Adrenal gland (tissue), 12 donors: ENCODE data around the gene LAMA5. TPM values are rescaled to one million over a fixed set of nuclear protein-coding genes. Genes with fewer than 3 reads are reported as not detected.

ENCODE experiments used
- DNase-seq, 7 donors: peaks; one replicate each; pipeline ENCODE4 v3.0.0-alpha.2; 2019 to 2020
- H3K27ac ChIP-seq, 5 donors: fragments of 200-600 bp; sonication (generic) in 4 of 5; 1 replicate in 3 of 5; 2 replicates in 2 of 5; pipeline versions ENCODE4 v1.5.1 to v1.8.0; 2016 to 2020; ENCODE audit warnings: mild to moderate bottlenecking in 1 of 5
- H3K27me3 ChIP-seq: fragments of 200-600 bp; 2 replicates; pipeline ENCODE4 v1.8.0; 2021
- H3K36me3 ChIP-seq, 2 donors: fragments of 200-600 bp; replicated peaks in 1 of 2; 1 replicate in 1 of 2; 2 replicates in 1 of 2; pipeline versions ENCODE4 v1.5.1 to v1.8.0; 2018 to 2022
- H3K4me1 ChIP-seq, 2 donors: fragments of 200-600 bp; replicated peaks in 1 of 2; 1 replicate in 1 of 2; 2 replicates in 1 of 2; pipeline versions ENCODE4 v1.5.1 to v1.8.0; 2018 to 2021
- H3K4me3 ChIP-seq, 4 donors: fragments of 200-600 bp; sonication (generic) in 3 of 4; one replicate each; pipeline ENCODE4 v1.5.1; 2016 to 2018
- H3K9me3 ChIP-seq, 3 donors: fragments of 200-600 bp; sonication (generic) in 1 of 3; replicated peaks in 1 of 3; 1 replicate in 2 of 3; 2 replicates in 1 of 3; pipeline versions ENCODE4 v1.5.1 to v1.8.0; 2016 to 2021
- POLR2A ChIP-seq, 2 donors: fragments of 450-650 bp; IDR thresholded peaks; one replicate each; pipeline ENCODE4 v1.6.1; 2017; ENCODE audit warnings: antibody characterized with exemption in 2 of 2, mild to moderate bottlenecking in 2 of 2, moderate library complexity in 1 of 2
- WGBS, 4 donors: extraction: QIAGEN DNeasy Blood & Tissue Kit in 2 of 4; methylation state at CpG; one replicate each; pipeline versions ENCODE4 v1.1.5 to v1.1.7; 2013 to 2017; 5-methylcytosine and 5-hydroxymethylcytosine counted together
- intact Hi-C, 2 donors: fragments of 100-400 bp; cut with DNase I; formaldehyde crosslinking; loops; one replicate each; pipeline versions ENCODE4 v1.14.1 to v1.15.0; 2022 to 2023
- polyA plus RNA-seq, 3 donors: library from polyadenylated mRNA; stranded (reverse); fragments of 200-250 nt in 2 of 3; fragments of 350-450 nt in 1 of 3; fragmentation: Illumina TruSeq in 1 of 3; extraction: RNeasy Lipid Tissue Mini Kit (QIAGEN cat#74804) in 1 of 3; gene quantifications; one replicate each; pipeline ENCODE4 v1.2.3, GENCODE V29; 2013 to 2014
- total RNA-seq, 9 donors: library from RNA; depleted of rRNA in 4 of 9; stranded (reverse); fragments of >200 nt in 4 of 9; fragments of 120-200 nt in 1 of 9; fragmentation: NEBNext Ultra II Directional in 1 of 9; extraction: Animal tissue kit (Norgen Biotek cat#: 25700) in 1 of 9; gene quantifications; one replicate each; pipeline versions ENCODE4 v1.1.0 to v1.2.4, GENCODE V29; 2013 to 2023
- TF ChIP-seq, protein P1 (sequence below), 6 experiments: fragments of 450-650 bp in 4 of 6; fragments of 200-600 bp in 2 of 6; sonication (generic) in 1 of 6; IDR thresholded peaks; 1 replicate in 5 of 6; 2 replicates in 1 of 6; pipeline versions ENCODE4 v1.5.1 to v1.8.0; 2016 to 2021; ENCODE audit warnings: antibody characterized with exemption in 6 of 6, mild to moderate bottlenecking in 2 of 6, moderate library complexity in 1 of 6
- donor health status: healthy with polysubstance abuse.
- donor health status: Bipolar disorder and iron deficiency.
- donor health status: DM: yes; HTN: yes; CAD: no.
- donor health status: DM: no; HTN: no; CAD: no.
- donor health status: DM: no; HTN: no; CAD: no.
- donor health status: DM: yes; HTN: yes; CAD: no.

LAMA5 gene
- total and polyA plus RNA-seq, 12 donors: 2.0 to 537 (median 100) TPM

DNA sequence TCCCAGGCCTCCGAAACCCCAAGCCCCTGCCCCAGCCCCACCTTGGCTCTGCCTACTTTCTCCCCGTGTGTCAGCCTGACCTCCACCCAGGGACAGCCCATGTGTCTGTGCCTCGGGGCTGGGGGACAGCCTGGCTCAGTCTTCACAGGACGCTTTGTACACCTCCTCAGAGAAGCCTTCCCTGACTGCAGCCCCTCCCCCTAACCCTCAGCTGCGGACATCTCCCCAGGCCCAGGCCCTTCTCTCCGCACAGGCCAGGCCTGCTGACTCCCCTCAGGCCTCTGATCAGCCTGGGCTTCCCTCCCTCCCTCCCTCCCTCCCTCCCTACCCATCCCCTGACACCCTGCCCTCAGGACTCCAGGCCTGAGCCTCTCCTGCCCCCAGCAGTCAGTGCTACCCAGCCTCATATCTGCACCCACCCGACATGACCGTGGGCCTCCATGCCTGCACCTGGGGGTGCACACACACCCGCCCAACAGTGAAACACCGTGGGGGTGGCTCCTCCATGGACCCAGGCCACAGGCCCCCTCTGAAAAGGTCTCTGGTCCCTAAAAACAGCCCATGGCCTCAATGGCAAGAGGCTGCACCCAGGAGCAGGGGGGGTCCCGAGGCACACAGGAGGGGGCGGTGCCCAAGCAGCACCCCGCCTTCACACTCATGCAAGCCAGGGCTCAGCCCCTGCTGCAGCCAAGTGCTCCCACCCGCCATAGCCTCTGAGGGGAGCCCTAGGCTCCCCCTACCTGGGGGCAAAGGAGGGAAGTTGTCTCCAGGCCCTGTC lies 12.9 kb downstream of the LAMA5 start:
- peak overlapping the region in 1 of 5 donors; percentile 90 for H3K27ac ChIP-seq
- WGBS, 4 donors: 70 to 84% (median 79%) methylated on average over 5 to 14 of the region's 14 CpGs
- intact Hi-C loops: loop anchor here in 1 of 2 donors (5.0 to 10.0 kb wide), 2 partner anchors 33 to 49 kb away; partner anchors contain the start of genes ADRM1 and RPS21

GRCh38 chr20:62353289-62354030 lies 13.7 kb downstream of the LAMA5 start:
- Histone ChIP-seq H3K4me3 (no peak overlapping the region), H3K9me3 (no peaks in the 10 kb centered on the region), H3K27ac (peak overlapping the region in 4 of 5 donors; percentile 21 to 73 (median 45)), H3K36me3 (peaks cover 0 to 19% of the 10 kb centered on the region in 2 donors), H3K4me1 (peaks cover 44 to 47% of the 10 kb centered on the region in 2 donors), H3K27me3 (no peaks in the 10 kb centered on the region)
- DNase-seq: peak in 1 of 7 donors; percentile 8
- intact Hi-C loops: loop anchor here in 1 of 2 donors (5.0 to 10.0 kb wide), 2 partner anchors 34 to 49 kb away; partner anchors contain the start of genes ADRM1 and RPS21
- 91 to 95% (median 94%) methylated on average over 6 to 16 of the region's 16 CpGs; no CpG with 5 or more reads in 1 of the 4 donors for WGBS, 4 donors
- TF ChIP-seq, protein P1, sequence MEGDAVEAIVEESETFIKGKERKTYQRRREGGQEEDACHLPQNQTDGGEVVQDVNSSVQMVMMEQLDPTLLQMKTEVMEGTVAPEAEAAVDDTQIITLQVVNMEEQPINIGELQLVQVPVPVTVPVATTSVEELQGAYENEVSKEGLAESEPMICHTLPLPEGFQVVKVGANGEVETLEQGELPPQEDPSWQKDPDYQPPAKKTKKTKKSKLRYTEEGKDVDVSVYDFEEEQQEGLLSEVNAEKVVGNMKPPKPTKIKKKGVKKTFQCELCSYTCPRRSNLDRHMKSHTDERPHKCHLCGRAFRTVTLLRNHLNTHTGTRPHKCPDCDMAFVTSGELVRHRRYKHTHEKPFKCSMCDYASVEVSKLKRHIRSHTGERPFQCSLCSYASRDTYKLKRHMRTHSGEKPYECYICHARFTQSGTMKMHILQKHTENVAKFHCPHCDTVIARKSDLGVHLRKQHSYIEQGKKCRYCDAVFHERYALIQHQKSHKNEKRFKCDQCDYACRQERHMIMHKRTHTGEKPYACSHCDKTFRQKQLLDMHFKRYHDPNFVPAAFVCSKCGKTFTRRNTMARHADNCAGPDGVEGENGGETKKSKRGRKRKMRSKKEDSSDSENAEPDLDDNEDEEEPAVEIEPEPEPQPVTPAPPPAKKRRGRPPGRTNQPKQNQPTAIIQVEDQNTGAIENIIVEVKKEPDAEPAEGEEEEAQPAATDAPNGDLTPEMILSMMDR (IDR thresholded peaks at IDR 0.05): no peak
- no peak for TF ChIP-seq POLR2A (IDR thresholded peaks at IDR 0.05)

More for the DNA sequence above, 12.9 kb downstream of the LAMA5 start:
- Histone ChIP-seq H3K36me3 (peaks cover 0 to 19% of the 10 kb centered on the region in 2 donors), H3K27me3 (no peaks in the 10 kb centered on the region), H3K4me1 (peaks cover 52 to 55% of the 10 kb centered on the region in 2 donors), H3K4me3 (no peak overlapping the region), H3K9me3 (no peaks in the 10 kb centered on the region)
- peak in 1 of 7 donors; percentile 10 for DNase-seq
- TF ChIP-seq POLR2A (IDR thresholded peaks at IDR 0.05): no peak
- TF ChIP-seq, protein P1 (IDR thresholded peaks at IDR 0.05): no peak

GRCh38 chr20:62352402-62353288 lies 14.5 kb downstream of the LAMA5 start:
- Histone ChIP-seq H3K36me3 (peaks cover 0 to 19% of the 10 kb centered on the region in 2 donors), H3K4me3 (no peak overlapping the region), H3K27me3 (no peaks in the 10 kb centered on the region), H3K4me1 (peaks cover 36 to 39% of the 10 kb centered on the region in 2 donors), H3K9me3 (no peaks in the 10 kb centered on the region), H3K27ac (peak overlapping the region in 4 of 5 donors; percentile 21 to 76 (median 45))
- DNase-seq: peak; percentile 81 to 95 (median 92)
- TF ChIP-seq, protein P1 (IDR thresholded peaks at IDR 0.05): peak in 5 of 6 experiments; percentile 40 to 57 (median 52)
- no peak for TF ChIP-seq POLR2A (IDR thresholded peaks at IDR 0.05)
- intact Hi-C loops: loop anchor here in 1 of 2 donors (5.0 to 10.0 kb wide), 2 partner anchors 35 to 48 kb away; partner anchors contain the start of genes ADRM1 and RPS21
- 57 to 72% (median 68%) methylated on average over 8 to 43 of the region's 43 CpGs for WGBS, 4 donors
